MM.1S (cell line): ENCODE results near the gene FBXW7.

Experiments used
- DNase-seq: peaks from one replicate; pipeline ENCODE4 v3.0.0-alpha.2; 2015
- H2AFZ ChIP-seq: fragments of 300-600 bp; sonication (generic); 2 replicates; pipeline ENCODE4 v1.6.0; 2016; ENCODE audit warnings: antibody characterized with exemption, low read length
- H3F3A ChIP-seq: fragments of 300-600 bp; sonication (generic); 2 replicates; pipeline ENCODE4 v1.6.1; 2016; ENCODE audit warnings: mild to moderate bottlenecking, antibody characterized with exemption, low read length, moderate library complexity, mixed read lengths; ENCODE audit not compliant: insufficient read depth
- H3K27ac ChIP-seq: fragments of 300-600 bp; sonication (generic); 2 replicates; pipeline ENCODE4 v1.5.1; 2016; ENCODE audit warnings: mild to moderate bottlenecking, low read length
- H3K27me3 ChIP-seq: fragments of 300-600 bp; sonication (generic); replicated peaks from 2 replicates; pipeline ENCODE4 v1.6.0; 2016; ENCODE audit warnings: low read length; ENCODE audit not compliant: insufficient read depth
- H3K36me3 ChIP-seq: fragments of 300-600 bp; sonication (generic); replicated peaks from 2 replicates; pipeline ENCODE4 v1.6.1; 2016; ENCODE audit warnings: mild to moderate bottlenecking, low read length, mixed read lengths; ENCODE audit not compliant: insufficient read depth
- H3K4me1 ChIP-seq: fragments of 300-600 bp; sonication (generic); 2 replicates; pipeline ENCODE4 v1.6.1; 2016; ENCODE audit warnings: low read length, mixed read lengths
- H3K4me2 ChIP-seq: fragments of 300-600 bp; sonication (generic); 2 replicates; pipeline ENCODE4 v1.6.0; 2016; ENCODE audit warnings: low read depth, low read length
- H3K4me3 ChIP-seq: fragments of 300-600 bp; sonication (generic); 2 replicates; pipeline ENCODE4 v1.5.1; 2016; ENCODE audit warnings: low read length, mixed read lengths
- H3K79me2 ChIP-seq: fragments of 300-600 bp; sonication (generic); 2 replicates; pipeline ENCODE4 v1.6.1; 2016; ENCODE audit warnings: mixed run types, low read length, mixed read lengths
- H3K9ac ChIP-seq: fragments of 300-600 bp; sonication (generic); 2 replicates; pipeline ENCODE4 v1.6.1; 2016; ENCODE audit warnings: low read length, mixed read lengths
- H3K9me2 ChIP-seq: fragments of 300-600 bp; sonication (generic); replicated peaks from 2 replicates; pipeline ENCODE4 v1.6.1; 2016; ENCODE audit warnings: mild to moderate bottlenecking, low read length, mixed read lengths; ENCODE audit not compliant: insufficient read depth
- H3K9me3 ChIP-seq: fragments of 300-600 bp; sonication (generic); replicated peaks from 2 replicates; pipeline ENCODE4 v1.6.1; 2016; ENCODE audit warnings: mild to moderate bottlenecking, low read length, mixed read lengths; ENCODE audit not compliant: insufficient read depth
- H4K20me1 ChIP-seq: fragments of 300-600 bp; sonication (generic); 2 replicates; pipeline ENCODE4 v1.6.1; 2016; ENCODE audit warnings: mild to moderate bottlenecking, low read length, moderate library complexity, mixed read lengths; ENCODE audit not compliant: insufficient read depth
- EZH2 ChIP-seq: fragments of 300-600 bp; sonication (generic); optimal IDR thresholded peaks from 2 replicates; pipeline ENCODE3; 2017; ENCODE audit warnings: low read depth, mild to moderate bottlenecking, antibody characterized with exemption, low read length, mixed read lengths
- EZH2phosphoT487 ChIP-seq: fragments of 300-600 bp; sonication (generic); IDR thresholded peaks from 2 replicates; pipeline ENCODE4 v1.6.1; 2018; ENCODE audit warnings: antibody characterized with exemption, low read length
- TF ChIP-seq, protein P1 (sequence below): fragments of 300-600 bp; sonication (generic); IDR thresholded peaks from 2 replicates; pipeline ENCODE4 v1.5.1; 2016; ENCODE audit warnings: antibody characterized with exemption, low read length, mixed read lengths

FBXW7 gene

DNA sequence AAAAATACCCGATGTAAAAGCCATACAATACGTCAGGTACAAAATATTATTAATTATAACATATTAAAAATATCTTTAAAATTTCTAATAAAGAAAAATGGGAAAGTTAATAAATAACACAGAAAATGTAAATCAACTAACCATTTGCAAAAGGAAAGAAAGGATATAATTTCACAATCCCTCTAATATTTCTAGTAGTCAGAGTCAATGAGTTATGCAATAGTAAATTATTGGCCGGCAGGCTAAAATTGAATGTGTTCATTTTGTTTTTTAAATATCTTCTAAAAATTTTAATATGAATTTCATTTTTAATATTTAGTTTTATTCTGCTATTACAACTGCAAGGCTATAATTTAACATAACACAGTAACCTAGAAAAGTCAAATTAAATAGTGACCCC is 155.7 kb downstream of the FBXW7 start:
- Histone ChIP-seq H3K9me2 (no peaks in the 10 kb centered on the region), H3F3A (no peaks in the 10 kb centered on the region), H3K4me1 (no peaks in the 10 kb centered on the region), H3K79me2 (peaks cover 17% of the 10 kb centered on the region; the same call in 1 of the 2 replicates), H4K20me1 (no peaks in the 10 kb centered on the region; the same call in 1 of the 2 replicates), H3K27me3 (no peaks in the 10 kb centered on the region), H3K9ac (no peak overlapping the region), H3K36me3 (0 out of 2 replicates have a peak, but pooled peaks cover 2% of the 10 kb centered on the region), H3K9me3 (no peaks in the 10 kb centered on the region), H3K4me2 (no peak overlapping the region), H3K4me3 (no peak overlapping the region), H2AFZ (no peak overlapping the region), H3K27ac (no peak overlapping the region)
- TF ChIP-seq EZH2phosphoT487 (no peak), EZH2 (no peak)
- TF ChIP-seq, protein P1, sequence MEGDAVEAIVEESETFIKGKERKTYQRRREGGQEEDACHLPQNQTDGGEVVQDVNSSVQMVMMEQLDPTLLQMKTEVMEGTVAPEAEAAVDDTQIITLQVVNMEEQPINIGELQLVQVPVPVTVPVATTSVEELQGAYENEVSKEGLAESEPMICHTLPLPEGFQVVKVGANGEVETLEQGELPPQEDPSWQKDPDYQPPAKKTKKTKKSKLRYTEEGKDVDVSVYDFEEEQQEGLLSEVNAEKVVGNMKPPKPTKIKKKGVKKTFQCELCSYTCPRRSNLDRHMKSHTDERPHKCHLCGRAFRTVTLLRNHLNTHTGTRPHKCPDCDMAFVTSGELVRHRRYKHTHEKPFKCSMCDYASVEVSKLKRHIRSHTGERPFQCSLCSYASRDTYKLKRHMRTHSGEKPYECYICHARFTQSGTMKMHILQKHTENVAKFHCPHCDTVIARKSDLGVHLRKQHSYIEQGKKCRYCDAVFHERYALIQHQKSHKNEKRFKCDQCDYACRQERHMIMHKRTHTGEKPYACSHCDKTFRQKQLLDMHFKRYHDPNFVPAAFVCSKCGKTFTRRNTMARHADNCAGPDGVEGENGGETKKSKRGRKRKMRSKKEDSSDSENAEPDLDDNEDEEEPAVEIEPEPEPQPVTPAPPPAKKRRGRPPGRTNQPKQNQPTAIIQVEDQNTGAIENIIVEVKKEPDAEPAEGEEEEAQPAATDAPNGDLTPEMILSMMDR: no peak
- no peak for DNase-seq

DNA sequence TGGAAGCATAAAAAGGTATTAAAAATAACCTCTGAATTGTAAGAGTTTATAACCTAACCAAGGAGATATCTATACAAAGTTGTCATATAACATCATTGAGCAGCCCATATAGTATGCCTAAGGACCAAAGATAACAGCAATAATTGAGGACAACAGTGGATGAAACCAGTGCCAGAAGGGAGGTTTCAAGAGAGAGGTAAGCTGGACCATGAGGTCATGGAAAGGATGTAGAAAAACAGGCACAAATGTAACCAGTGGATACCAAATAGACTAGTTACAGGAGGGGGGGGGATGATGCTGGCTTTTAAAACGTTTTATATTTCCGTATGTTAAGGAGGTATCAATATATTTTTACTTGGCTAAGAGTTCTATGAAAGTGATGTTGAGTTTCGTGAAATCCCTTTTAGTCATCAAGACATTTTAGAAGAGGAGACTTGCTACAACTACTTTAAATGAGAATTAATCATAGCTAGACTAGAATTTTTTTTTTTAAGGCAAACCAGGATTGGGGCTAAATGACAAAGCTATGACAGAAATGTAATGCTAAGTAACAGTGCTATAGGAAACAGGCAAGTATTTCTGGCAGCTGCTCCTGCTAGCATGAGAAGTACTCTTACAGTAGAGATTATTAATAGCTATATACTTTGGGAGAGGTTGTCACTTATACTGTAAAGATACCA is 161.1 kb downstream of the FBXW7 start:
- no peaks in the 10 kb centered on the region for H3K9me2 ChIP-seq
- no peak for TF ChIP-seq EZH2phosphoT487
- no peak for TF ChIP-seq EZH2
- H2AFZ ChIP-seq: no peak overlapping the region
- H4K20me1 ChIP-seq: no peaks in the 10 kb centered on the region
- no peak for DNase-seq
- no peak overlapping the region for H3K27ac ChIP-seq
- H3K4me2 ChIP-seq: no peak overlapping the region
- H3K27me3 ChIP-seq: no peaks in the 10 kb centered on the region
- 0 out of 2 replicates have a peak, but pooled peaks cover 10% of the 10 kb centered on the region for H3K4me1 ChIP-seq
- H3F3A ChIP-seq: no peaks in the 10 kb centered on the region
- no peak overlapping the region for H3K9ac ChIP-seq
- H3K4me3 ChIP-seq: no peak overlapping the region
- no peaks in the 10 kb centered on the region for H3K36me3 ChIP-seq
- H3K79me2 ChIP-seq: peaks cover 35% of the 10 kb centered on the region
- H3K9me3 ChIP-seq: no peaks in the 10 kb centered on the region

DNA sequence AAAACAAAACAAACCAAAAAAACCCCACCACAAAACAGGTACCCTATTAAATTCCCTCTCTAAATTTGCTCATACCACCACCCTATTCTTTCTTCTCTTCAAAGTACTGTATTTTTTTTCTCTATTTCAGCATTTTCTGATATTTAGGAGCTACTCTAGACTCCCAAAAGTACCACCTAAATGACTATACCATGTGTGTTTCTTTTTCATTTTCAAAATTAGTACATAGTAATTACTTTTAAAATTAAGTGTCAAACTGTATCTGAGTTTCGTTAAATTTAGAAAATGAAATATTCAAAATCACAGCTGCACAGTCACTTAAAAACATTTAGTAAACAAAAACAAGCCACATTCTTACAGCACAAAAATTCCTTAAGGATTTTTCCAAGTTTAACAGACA is 161.7 kb downstream of the FBXW7 start:
- H3K4me2 ChIP-seq: no peak overlapping the region
- H3K27ac ChIP-seq: no peak overlapping the region
- H2AFZ ChIP-seq: no peak overlapping the region
- H3K9me3 ChIP-seq: no peaks in the 10 kb centered on the region
- H3K79me2 ChIP-seq: peaks cover 37% of the 10 kb centered on the region
- 0 out of 2 replicates have a peak, but pooled peaks cover 10% of the 10 kb centered on the region for H3K4me1 ChIP-seq
- H3K9ac ChIP-seq: no peak overlapping the region
- TF ChIP-seq EZH2phosphoT487: no peak
- TF ChIP-seq, protein P1: no peak
- TF ChIP-seq EZH2: no peak
- H3K27me3 ChIP-seq: no peaks in the 10 kb centered on the region
- no peaks in the 10 kb centered on the region for H3K36me3 ChIP-seq
- H3K9me2 ChIP-seq: no peaks in the 10 kb centered on the region
- no peak for DNase-seq
- no peaks in the 10 kb centered on the region for H3F3A ChIP-seq
- no peak overlapping the region for H3K4me3 ChIP-seq
- no peaks in the 10 kb centered on the region for H4K20me1 ChIP-seq

DNA sequence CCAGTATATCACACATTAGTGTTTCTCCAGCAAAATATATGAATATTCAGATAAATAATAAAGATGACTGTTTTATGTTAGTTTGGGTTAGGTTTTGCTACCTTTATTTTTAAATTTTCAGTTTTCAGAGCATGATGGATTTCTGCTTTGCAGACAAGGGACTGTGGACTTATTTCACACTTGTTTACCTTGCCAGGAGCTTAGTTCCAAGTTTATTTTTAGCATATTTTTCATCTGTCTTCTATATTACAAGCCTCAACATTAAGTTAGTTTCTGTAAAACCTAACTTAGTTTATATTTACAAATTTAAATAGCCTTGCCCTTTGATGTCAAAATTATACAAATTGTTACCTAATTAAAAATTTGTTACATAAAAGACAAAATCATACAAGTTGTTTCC is 163.4 kb downstream of the FBXW7 start:
- no peak overlapping the region for H3K27ac ChIP-seq
- H2AFZ ChIP-seq: no peak overlapping the region
- H3K27me3 ChIP-seq: no peaks in the 10 kb centered on the region
- H3K4me2 ChIP-seq: no peak overlapping the region
- no peaks in the 10 kb centered on the region for H3F3A ChIP-seq
- no peaks in the 10 kb centered on the region for H4K20me1 ChIP-seq
- DNase-seq: no peak
- no peak overlapping the region for H3K9ac ChIP-seq
- no peak for TF ChIP-seq EZH2
- TF ChIP-seq, protein P1: no peak
- TF ChIP-seq EZH2phosphoT487: no peak
- 0 out of 2 replicates have a peak, but pooled peaks cover 10% of the 10 kb centered on the region for H3K4me1 ChIP-seq
- H3K9me3 ChIP-seq: no peaks in the 10 kb centered on the region
- no peaks in the 10 kb centered on the region for H3K9me2 ChIP-seq
- H3K4me3 ChIP-seq: no peak overlapping the region
- peaks cover 39% of the 10 kb centered on the region for H3K79me2 ChIP-seq
- H3K36me3 ChIP-seq: no peaks in the 10 kb centered on the region
